Choroid plexus epithelial cell (primary cell): ENCODE results near the gene TMEM170A.
A peak's percentile ranks its signal among the peaks of the same experiment; 100 is the strongest.
"Not testable (repeated sequence)": the region's sequence is repeated elsewhere in the genome, so short reads cannot be mapped to it uniquely, and the experiment has no call there.

Experiments
- DNase-seq: peaks from one replicate; pipeline ENCODE4 v3.0.0-alpha.2; 2010; ENCODE audit warnings: low read depth
- H3K4me3 ChIP-seq: 2 replicates; pipeline ENCODE4 v1.5.1; 2011; ENCODE audit warnings: low read depth, mild to moderate bottlenecking, control low read depth, low read length, moderate library complexity
- CTCF ChIP-seq: conservative IDR thresholded peaks from 2 replicates; pipeline ENCODE4 v1.5.1; 2011; ENCODE audit warnings: low read depth, mild to moderate bottlenecking, control low read depth, inconsistent platforms, low read length, moderate library complexity

The TMEM170A gene

GRCh38 chr16:75466760-75467159 lies 2.3 kb upstream of the TMEM170A start:
- TF ChIP-seq CTCF, result no peak
- H3K4me3 ChIP-seq, result no peak overlapping the region
- no peak for DNase-seq

- DNase-seq, result not testable (repeated sequence)
- H3K4me3 ChIP-seq, result peak overlapping the region; percentile 91
Measured at GRCh38 chr16:75463389-75464121, 934 bp downstream of the TMEM170A start.

GRCh38 chr16:75462806-75463205 lies 1.7 kb downstream of the TMEM170A start:
- DNase-seq, result no peak
- peak overlapping the region; percentile 91 for H3K4me3 ChIP-seq

GRCh38 chr16:75461575-75461974 lies 2.9 kb downstream of the TMEM170A start:
- TF ChIP-seq CTCF, result no peak
- no peak for DNase-seq
- no peak overlapping the region for H3K4me3 ChIP-seq

More at GRCh38 chr16:75462806-75463205, 1.7 kb downstream of the TMEM170A start:
- no peak for TF ChIP-seq CTCF

- DNase-seq, result peak; percentile 20
- H3K4me3 ChIP-seq, result no peak overlapping the region
- TF ChIP-seq CTCF, result no peak
Measured at GRCh38 chr16:75460446-75460845, 4.0 kb downstream of the TMEM170A start.

GRCh38 chr16:75459691-75460090 lies 4.8 kb downstream of the TMEM170A start:
- no peak for TF ChIP-seq CTCF
- DNase-seq, result no peak

GRCh38 chr16:75458439-75458838 lies 6.0 kb downstream of the TMEM170A start:
- H3K4me3 ChIP-seq, result no peak overlapping the region
- no peak for DNase-seq
- TF ChIP-seq CTCF, result no peak

More at GRCh38 chr16:75459691-75460090, 4.8 kb downstream of the TMEM170A start:
- H3K4me3 ChIP-seq, result no peak overlapping the region
